ENCODE results near the gene LRRC52. TPM values are rescaled to one million over a fixed set of nuclear protein-coding genes. Genes with fewer than 3 reads are reported as not detected.

The LRRC52 gene
- total and polyA plus RNA-seq, 9 of the 15 experiments (the other 6 are each of a cell fraction or from before 2014, with no cell fraction given): not detected

DNA sequence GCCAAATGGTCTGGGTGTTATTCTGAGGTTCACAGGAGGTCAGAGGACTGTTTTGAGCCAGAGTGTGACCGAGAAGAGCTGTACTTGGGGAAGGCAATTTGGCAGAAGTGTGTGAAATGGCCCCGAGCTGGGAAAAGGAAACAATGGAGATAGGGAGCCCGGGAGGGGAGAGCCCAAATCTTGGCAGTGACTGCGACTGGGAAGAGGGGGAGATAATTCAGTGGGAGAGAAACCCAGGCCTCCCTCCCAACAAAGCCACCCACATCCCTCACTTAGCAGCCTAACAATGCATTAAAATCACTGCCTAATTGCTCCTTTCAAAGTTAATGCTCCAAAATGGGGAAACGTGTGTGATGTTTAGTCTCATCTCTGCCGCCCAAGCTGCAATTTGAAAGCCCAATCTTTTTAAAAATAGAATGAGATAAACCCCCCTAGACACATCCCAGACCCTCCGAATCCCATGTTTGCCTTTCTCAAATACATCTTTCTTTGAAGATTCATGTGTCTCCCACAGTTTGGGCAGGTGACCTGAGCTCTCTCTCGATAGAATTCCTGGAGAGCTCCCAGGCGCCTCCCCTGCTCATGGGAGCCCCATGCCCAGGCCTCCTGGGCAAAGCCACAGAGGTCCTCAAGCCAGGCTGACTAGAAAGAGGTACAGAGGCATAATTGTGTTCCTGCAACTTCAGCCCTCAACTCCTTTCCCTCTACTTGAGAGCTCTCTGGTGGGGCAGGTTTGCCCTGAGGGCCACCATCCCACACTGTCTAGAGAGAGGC is 17.3 kb downstream of the LRRC52 start:
- TF ChIP-seq ARHGAP35 (IDR thresholded peaks at IDR 0.05; ENCODE audit: partially characterized antibody): no peak
- TF ChIP-seq SMAD1 (IDR thresholded peaks at IDR 0.05; ENCODE audit: low read depth, low read length, partially characterized antibody): no peak
- TF ChIP-seq SMC3 (conservative IDR thresholded peaks at IDR 0.05; ENCODE audit: insufficient read depth, low read depth, low read length): no peak
- TF ChIP-seq, protein P1, sequence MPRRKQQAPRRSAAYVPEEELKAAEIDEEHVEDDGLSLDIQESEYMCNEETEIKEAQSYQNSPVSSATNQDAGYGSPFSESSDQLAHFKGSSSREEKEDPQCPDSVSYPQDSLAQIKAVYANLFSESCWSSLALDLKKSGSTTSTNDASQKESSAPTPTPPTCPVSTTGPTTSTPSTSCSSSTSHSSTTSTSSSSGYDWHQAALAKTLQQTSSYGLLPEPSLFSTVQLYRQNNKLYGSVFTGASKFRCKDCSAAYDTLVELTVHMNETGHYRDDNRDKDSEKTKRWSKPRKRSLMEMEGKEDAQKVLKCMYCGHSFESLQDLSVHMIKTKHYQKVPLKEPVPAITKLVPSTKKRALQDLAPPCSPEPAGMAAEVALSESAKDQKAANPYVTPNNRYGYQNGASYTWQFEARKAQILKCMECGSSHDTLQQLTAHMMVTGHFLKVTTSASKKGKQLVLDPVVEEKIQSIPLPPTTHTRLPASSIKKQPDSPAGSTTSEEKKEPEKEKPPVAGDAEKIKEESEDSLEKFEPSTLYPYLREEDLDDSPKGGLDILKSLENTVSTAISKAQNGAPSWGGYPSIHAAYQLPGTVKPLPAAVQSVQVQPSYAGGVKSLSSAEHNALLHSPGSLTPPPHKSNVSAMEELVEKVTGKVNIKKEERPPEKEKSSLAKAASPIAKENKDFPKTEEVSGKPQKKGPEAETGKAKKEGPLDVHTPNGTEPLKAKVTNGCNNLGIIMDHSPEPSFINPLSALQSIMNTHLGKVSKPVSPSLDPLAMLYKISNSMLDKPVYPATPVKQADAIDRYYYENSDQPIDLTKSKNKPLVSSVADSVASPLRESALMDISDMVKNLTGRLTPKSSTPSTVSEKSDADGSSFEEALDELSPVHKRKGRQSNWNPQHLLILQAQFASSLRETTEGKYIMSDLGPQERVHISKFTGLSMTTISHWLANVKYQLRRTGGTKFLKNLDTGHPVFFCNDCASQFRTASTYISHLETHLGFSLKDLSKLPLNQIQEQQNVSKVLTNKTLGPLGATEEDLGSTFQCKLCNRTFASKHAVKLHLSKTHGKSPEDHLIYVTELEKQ (CRISPR knock-in tag; IDR thresholded peaks at IDR 0.05): no peak
- TF ChIP-seq, protein P2, sequence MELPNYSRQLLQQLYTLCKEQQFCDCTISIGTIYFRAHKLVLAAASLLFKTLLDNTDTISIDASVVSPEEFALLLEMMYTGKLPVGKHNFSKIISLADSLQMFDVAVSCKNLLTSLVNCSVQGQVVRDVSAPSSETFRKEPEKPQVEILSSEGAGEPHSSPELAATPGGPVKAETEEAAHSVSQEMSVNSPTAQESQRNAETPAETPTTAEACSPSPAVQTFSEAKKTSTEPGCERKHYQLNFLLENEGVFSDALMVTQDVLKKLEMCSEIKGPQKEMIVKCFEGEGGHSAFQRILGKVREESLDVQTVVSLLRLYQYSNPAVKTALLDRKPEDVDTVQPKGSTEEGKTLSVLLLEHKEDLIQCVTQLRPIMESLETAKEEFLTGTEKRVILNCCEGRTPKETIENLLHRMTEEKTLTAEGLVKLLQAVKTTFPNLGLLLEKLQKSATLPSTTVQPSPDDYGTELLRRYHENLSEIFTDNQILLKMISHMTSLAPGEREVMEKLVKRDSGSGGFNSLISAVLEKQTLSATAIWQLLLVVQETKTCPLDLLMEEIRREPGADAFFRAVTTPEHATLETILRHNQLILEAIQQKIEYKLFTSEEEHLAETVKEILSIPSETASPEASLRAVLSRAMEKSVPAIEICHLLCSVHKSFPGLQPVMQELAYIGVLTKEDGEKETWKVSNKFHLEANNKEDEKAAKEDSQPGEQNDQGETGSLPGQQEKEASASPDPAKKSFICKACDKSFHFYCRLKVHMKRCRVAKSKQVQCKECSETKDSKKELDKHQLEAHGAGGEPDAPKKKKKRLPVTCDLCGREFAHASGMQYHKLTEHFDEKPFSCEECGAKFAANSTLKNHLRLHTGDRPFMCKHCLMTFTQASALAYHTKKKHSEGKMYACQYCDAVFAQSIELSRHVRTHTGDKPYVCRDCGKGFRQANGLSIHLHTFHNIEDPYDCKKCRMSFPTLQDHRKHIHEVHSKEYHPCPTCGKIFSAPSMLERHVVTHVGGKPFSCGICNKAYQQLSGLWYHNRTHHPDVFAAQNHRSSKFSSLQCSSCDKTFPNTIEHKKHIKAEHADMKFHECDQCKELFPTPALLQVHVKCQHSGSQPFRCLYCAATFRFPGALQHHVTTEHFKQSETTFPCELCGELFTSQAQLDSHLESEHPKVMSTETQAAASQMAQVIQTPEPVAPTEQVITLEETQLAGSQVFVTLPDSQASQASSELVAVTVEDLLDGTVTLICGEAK (IDR thresholded peaks at IDR 0.05): no peak
- TF ChIP-seq, protein P2 (CRISPR knock-in tag; IDR thresholded peaks at IDR 0.05): no peak
- no peak for TF ChIP-seq RFX7 (CRISPR knock-in tag; IDR thresholded peaks at IDR 0.05)
- TF ChIP-seq GABPB1 (CRISPR knock-in tag; IDR thresholded peaks at IDR 0.05): no peak
- TF ChIP-seq HNRNPL (IDR thresholded peaks at IDR 0.05; ENCODE audit: low read depth, low read length): no peak
- no peak for TF ChIP-seq CBFA2T2 (conservative IDR thresholded peaks at IDR 0.05)
- H3K9ac ChIP-seq (ENCODE audit: insufficient read depth in 1 of 2, low read depth in 2 of 2, low read length in 2 of 2): no peak overlapping the region
- H3K4me3 ChIP-seq: no peak overlapping the region
- CTCF ChIA-PET (ENCODE audit: low intra/inter-chr PET ratio): no interaction called here
- POLR2A ChIA-PET: interaction anchor here (1.1 kb wide), 1 partner anchor 37 kb away, joined by 4 read pairs; no protein-coding TSS in a partner anchor
- H3K27ac ChIP-seq (ENCODE audit: extremely low read depth, low read depth, low read length): no peak overlapping the region
- no peaks in the 10 kb centered on the region for H3K9me1 ChIP-seq (ENCODE audit: control insufficient read depth, insufficient read depth, low read length)
- WGBS (ENCODE audit: insufficient coverage, low coverage, missing lambda C conversion rate): under 1% methylated on average over 9 of the region's 9 CpGs
- in situ Hi-C loops (cut with MboI): no loop called here
- H3K9me3 ChIP-seq (replicated peaks; ENCODE audit: control insufficient read depth, insufficient read depth, low read depth, low read length): no peaks in the 10 kb centered on the region
- H3K27me3 ChIP-seq (ENCODE audit: control insufficient read depth in 2 of 2, insufficient read depth in 2 of 2, low read length in 2 of 2): peaks cover 4 to 31% of the 10 kb centered on the region in 2 experiments; a peak in 4 of 5 replicates
- FAIRE-seq (no peak), ATAC-seq (peak; percentile 37; the same call in 2 of the 3 replicates), DNase-seq (ENCODE audit: extremely low read depth in 1 of 4, low spot score in 3 of 4) (no peak)
- no TSS peak for BruUV-seq (replicated peaks)
- intact Hi-C loops (cut with micrococcal nuclease): no loop called here
- H3K4me2 ChIP-seq (ENCODE audit: insufficient read depth, low read length): no peak overlapping the region
- H2AFZ ChIP-seq (ENCODE audit: low read depth, low read length): no peak overlapping the region
- H4K20me1 ChIP-seq (replicated peaks; ENCODE audit: control insufficient read depth, insufficient read depth, low read length): no peaks in the 10 kb centered on the region
- no peaks in the 10 kb centered on the region for H3K79me2 ChIP-seq (ENCODE audit: control insufficient read depth, insufficient read depth, low read length)
- H3K4me1 ChIP-seq (replicated peaks in 1 of 2; ENCODE audit: control insufficient read depth in 2 of 2, insufficient read depth in 2 of 2, low read length in 2 of 2): no peaks in the 10 kb centered on the region
- no peaks in the 10 kb centered on the region for H3K36me3 ChIP-seq (ENCODE audit: control insufficient read depth, insufficient read depth, low read length)
